IMR-90 (cell line): ENCODE data around the gene AKAP6. TPM values are rescaled to one million over a fixed set of nuclear protein-coding genes. Genes with fewer than 3 reads are reported as not detected.

Source experiments
- ATAC-seq: fragments of 200-7000 bp; cut with Tn5 transposase; 2 replicates; pipeline ENCODE4 v1.9.1; 2020; ENCODE audit warnings: low read depth, mild to moderate bottlenecking, moderate library complexity
- BruUV-seq: library from RNA; stranded (reverse); fragments of 400-500 nt; replicated peaks from 2 replicates; lab custom pipeline; 2021; lab: Mats Ljungman, UMichigan
- CTCF ChIA-PET: fragments of 300-600 bp; formaldehyde crosslinking; extraction: SDS; loops from one replicate; lab custom pipeline; 2021; ENCODE audit warnings: antibody characterized with exemption; lab: Yijun Ruan, JAX
- POLR2A ChIA-PET: fragments of 300-600 bp; sonication (Branson Sonifier 250); formaldehyde crosslinking; loops from one replicate; lab custom pipeline; 2022; ENCODE audit warnings: antibody characterized with exemption; ENCODE audit not compliant: unreplicated experiment; lab: Charles Lee
- DNase-seq: peaks from one replicate; pipeline ENCODE4 v3.0.0; 2013
- H2AFZ ChIP-seq: replicated peaks from 2 replicates; pipeline ENCODE3; 2013; ENCODE audit warnings: low read length, mild to moderate bottlenecking; ENCODE audit not compliant: poor library complexity
- H2AK5ac ChIP-seq: 2 replicates; pipeline ENCODE4 v1.6.1; 2013; ENCODE audit warnings: low read depth, low read length, inconsistent platforms
- H2AK9ac ChIP-seq: replicated peaks from 2 replicates; pipeline ENCODE3; 2013; ENCODE audit warnings: mild to moderate bottlenecking, low read depth, low read length, moderate library complexity; ENCODE audit not compliant: poor library complexity
- H2BK120ac ChIP-seq: 2 replicates; pipeline ENCODE4 v1.6.1; 2013; ENCODE audit warnings: low read depth, low read length, inconsistent platforms
- H2BK15ac ChIP-seq: 3 replicates; pipeline ENCODE4 v1.6.1; 2013; ENCODE audit warnings: low read depth, low read length, inconsistent platforms
- H2BK20ac ChIP-seq: 2 replicates; pipeline ENCODE4 v1.6.1; 2013; ENCODE audit warnings: low read depth, mild to moderate bottlenecking, inconsistent platforms, low read length, moderate library complexity
- H2BK5ac ChIP-seq: 2 replicates; pipeline ENCODE4 v1.6.1; 2013; ENCODE audit warnings: mild to moderate bottlenecking, low read depth, low read length, inconsistent platforms; ENCODE audit not compliant: poor library complexity, severe bottlenecking
- H3K14ac ChIP-seq: replicated peaks from 2 replicates; pipeline ENCODE4 v1.6.1; 2013; ENCODE audit warnings: low read depth, low read length, inconsistent platforms
- H3K18ac ChIP-seq: 2 replicates; pipeline ENCODE4 v1.6.1; 2013; ENCODE audit warnings: low read depth, low read length, control low read depth
- H3K23ac ChIP-seq: 2 replicates; pipeline ENCODE4 v1.6.1; 2013; ENCODE audit warnings: low read depth, low read length, inconsistent platforms
- H3K27ac ChIP-seq: 2 replicates; pipeline ENCODE4 v1.5.1; 2013; ENCODE audit warnings: mild to moderate bottlenecking, control low read depth, low read length; ENCODE audit not compliant: insufficient read depth
- H3K27me3 ChIP-seq: 2 replicates; pipeline ENCODE4 v1.6.1; 2013; ENCODE audit warnings: low read length; ENCODE audit not compliant: control insufficient read depth, insufficient read depth
- H3K36me3 ChIP-seq: 2 replicates; pipeline ENCODE4 v1.6.1; 2013; ENCODE audit warnings: low read length, mixed read lengths; ENCODE audit not compliant: control insufficient read depth, insufficient read depth
- H3K4ac ChIP-seq: 2 replicates; pipeline ENCODE4 v1.6.1; 2013; ENCODE audit warnings: low read depth, low read length, inconsistent platforms
- H3K4me1 ChIP-seq: 2 replicates; pipeline ENCODE4 v1.6.1; 2013; ENCODE audit warnings: low read length, mixed read lengths; ENCODE audit not compliant: control insufficient read depth, insufficient read depth
- H3K4me2 ChIP-seq: 2 replicates; pipeline ENCODE4 v1.6.1; 2013; ENCODE audit warnings: low read depth, mild to moderate bottlenecking, control low read depth, low read length, moderate library complexity
- H3K4me3 ChIP-seq: 2 replicates; pipeline ENCODE4 v1.5.1; 2013; ENCODE audit warnings: low read depth, mild to moderate bottlenecking, control low read depth, low read length, moderate library complexity; ENCODE audit not compliant: insufficient read depth
- H3K56ac ChIP-seq: 2 replicates; pipeline ENCODE4 v1.6.1; 2013; ENCODE audit warnings: low read length, inconsistent platforms; ENCODE audit not compliant: insufficient read depth; ENCODE audit errors: extremely low read depth
- H3K79me1 ChIP-seq, 2 experiments: 2 replicates each; pipeline ENCODE4 v1.6.1; 2013; ENCODE audit warnings: low read length in 2 of 2, inconsistent platforms in 1 of 2, low read depth in 1 of 2
- H3K9ac ChIP-seq: 2 replicates; pipeline ENCODE4 v1.6.1; 2013; ENCODE audit warnings: low read depth, low read length, control low read depth
- H3K9me1 ChIP-seq: 2 replicates; pipeline ENCODE4 v1.6.1; 2013; ENCODE audit warnings: low read length, inconsistent platforms; ENCODE audit not compliant: insufficient read depth
- H3K9me3 ChIP-seq: 2 replicates; pipeline ENCODE4 v1.6.1; 2013; ENCODE audit warnings: low read length; ENCODE audit not compliant: control insufficient read depth, insufficient read depth
- H4K20me1 ChIP-seq: 2 replicates; pipeline ENCODE4 v1.6.1; 2013; ENCODE audit warnings: low read length, inconsistent platforms; ENCODE audit not compliant: insufficient read depth
- H4K5ac ChIP-seq: 2 replicates; pipeline ENCODE4 v1.6.1; 2013; ENCODE audit warnings: mild to moderate bottlenecking, low read depth, low read length, control low read depth
- H4K8ac ChIP-seq, 2 experiments: 2 replicates each; pipeline ENCODE4 v1.6.1; 2013; ENCODE audit warnings: low read depth in 2 of 2, low read length in 2 of 2, control low read depth in 1 of 2, inconsistent platforms in 1 of 2
- H4K91ac ChIP-seq: 2 replicates; pipeline ENCODE4 v1.6.1; 2013; ENCODE audit warnings: low read depth, low read length, inconsistent platforms; ENCODE audit not compliant: insufficient read depth
- CEBPB ChIP-seq: IDR thresholded peaks from 2 replicates; pipeline ENCODE4 v1.6.1; 2012; ENCODE audit warnings: low read depth, low read length, improper control_type of control experiment
- CHD1 ChIP-seq: IDR thresholded peaks from 2 replicates; pipeline ENCODE4 v1.6.1; 2012; ENCODE audit warnings: low read depth, low read length, improper control_type of control experiment
- ELK1 ChIP-seq: fragments of 150-350 bp; IDR thresholded peaks from 2 replicates; pipeline ENCODE4 v1.6.1; 2016; ENCODE audit warnings: low read depth, mild to moderate bottlenecking, low read length, moderate library complexity, borderline replicate concordance
- FOS ChIP-seq: fragments of 150-350 bp; IDR thresholded peaks from 2 replicates; pipeline ENCODE4 v1.6.1; 2016; ENCODE audit warnings: low read depth, low read length
- MAFK ChIP-seq: IDR thresholded peaks from 2 replicates; pipeline ENCODE4 v1.6.1; 2012; ENCODE audit warnings: low read depth, low read length, improper control_type of control experiment
- MXI1 ChIP-seq: IDR thresholded peaks from 2 replicates; pipeline ENCODE4 v1.6.1; 2012; ENCODE audit warnings: low read depth, mild to moderate bottlenecking, low read length, moderate library complexity, borderline replicate concordance
- NFE2L2 ChIP-seq: fragments of 150-350 bp; IDR thresholded peaks from 2 replicates; pipeline ENCODE4 v1.6.1; 2016; ENCODE audit warnings: low read depth, mild to moderate bottlenecking, low read length
- POLR2A ChIP-seq: IDR thresholded peaks from 2 replicates; pipeline ENCODE4 v1.6.1; 2012; ENCODE audit warnings: mild to moderate bottlenecking, low read depth, low read length
- RCOR1 ChIP-seq: IDR thresholded peaks from 2 replicates; pipeline ENCODE4 v1.6.1; 2012; ENCODE audit warnings: mild to moderate bottlenecking, low read length, improper control_type of control experiment; ENCODE audit not compliant: insufficient replicate concordance
- RFX5 ChIP-seq: IDR thresholded peaks from 2 replicates; pipeline ENCODE4 v1.8.0; 2012; ENCODE audit warnings: low read depth, mild to moderate bottlenecking, low read length, moderate library complexity
- SMC3 ChIP-seq: fragments of 150-350 bp; IDR thresholded peaks from 2 replicates; pipeline ENCODE4 v1.6.1; 2016; ENCODE audit warnings: low read depth, mild to moderate bottlenecking, antibody characterized with exemption, low read length, moderate library complexity
- USF2 ChIP-seq: fragments of 150-350 bp; IDR thresholded peaks from 2 replicates; pipeline ENCODE4 v1.6.1; 2017; ENCODE audit warnings: mild to moderate bottlenecking, antibody characterized with exemption, low read length, low read depth
- WGBS, 2 experiments: methylation state at CpG; one replicate each; pipeline versions ENCODE4 v1.1.5 to v1.1.7; 2013; ENCODE audit warnings: missing lambda C conversion rate in 2 of 2; ENCODE audit not compliant: insufficient read length in 1 of 2; ENCODE audit errors: extremely low coverage in 2 of 2; 5-methylcytosine and 5-hydroxymethylcytosine counted together
- dilution Hi-C: fragments of 300-500 bp; cut with HindIII; formaldehyde crosslinking; loops from one replicate; pipeline ENCODE4 v1.14.3; 2018; ENCODE audit warnings: low sequenced_read_pairs; ENCODE audit not compliant: unreplicated experiment
- in situ Hi-C: fragments of 300-500 bp; cut with MboI; formaldehyde crosslinking; loops from 3 replicates; pipeline ENCODE4 v1.14.3; 2019; ENCODE audit warnings: low sequenced_read_pairs, inconsistent platforms, mixed read lengths
- intact Hi-C: fragments of 100-400 bp; cut with micrococcal nuclease; formaldehyde crosslinking; loops from 2 replicates; pipeline ENCODE4 v1.10.0; 2022
- polyA plus RNA-seq, 3 experiments: library from polyadenylated mRNA; depleted of rRNA; stranded (reverse); fragments of >200 nt; gene quantifications; 2 replicates each; pipeline ENCODE4 v1.2.3, GENCODE V29; 2012; ENCODE audit warnings: low replicate concordance in 1 of 3
- total RNA-seq: library from RNA; depleted of rRNA; stranded (reverse); fragments of >200 nt; gene quantifications from 2 replicates; pipeline ENCODE4 v1.2.3, GENCODE V29; 2012

Gene AKAP6
- total and polyA plus RNA-seq, 2 of the 4 experiments (the other 2 are of a cell fraction), result 0.22 to 1.6 TPM

- H2BK5ac ChIP-seq, result no peak overlapping the region
- H3K79me1 ChIP-seq, result no peaks in the 10 kb centered on the region
- TF ChIP-seq RCOR1 (no peak), CHD1 (no peak), SMC3 (no peak), RFX5 (no peak), ELK1 (no peak), NFE2L2 (no peak), USF2 (no peak), CEBPB (no peak), POLR2A (no peak), FOS (no peak), MXI1 (no peak), MAFK (no peak)
- H3K4me1 ChIP-seq, result peaks cover 9% of the 10 kb centered on the region
- no peak overlapping the region for H3K27ac ChIP-seq
- intact Hi-C loops, result loop anchor here (10.0 kb wide), 1 partner anchor 297 kb away; no protein-coding TSS in a partner anchor
- no peak overlapping the region for H2AK9ac ChIP-seq
- dilution Hi-C loops, result loop anchor here (25.0 kb wide), 1 partner anchor 1190 kb away; no protein-coding TSS in a partner anchor
- H2AFZ ChIP-seq, result no peak overlapping the region
- ChIA-PET CTCF (no interaction called here), POLR2A (no interaction called here)
- DNase-seq (no peak), ATAC-seq (no peak)
- no peak overlapping the region for H3K23ac ChIP-seq
- H3K36me3 ChIP-seq, result no peaks in the 10 kb centered on the region
- no TSS peak for BruUV-seq
- no CpG with 5 or more reads among the region's 2 CpGs for WGBS, 2 experiments
- no peaks in the 10 kb centered on the region for H3K9me3 ChIP-seq
- no peaks in the 10 kb centered on the region; the same call in 1 of the 2 replicates for H4K20me1 ChIP-seq
- no peak overlapping the region for H3K14ac ChIP-seq
- H3K4me2 ChIP-seq, result no peak overlapping the region
- no peak overlapping the region for H4K91ac ChIP-seq
- H2BK120ac ChIP-seq, result no peak overlapping the region
- H3K4me3 ChIP-seq, result no peak overlapping the region
- no peak overlapping the region for H4K5ac ChIP-seq
- H2BK20ac ChIP-seq, result no peak overlapping the region
- H3K4ac ChIP-seq, result no peak overlapping the region
- H4K8ac ChIP-seq, result no peak overlapping the region
- in situ Hi-C loops, result loop anchor here (25.0 kb wide), 1 partner anchor 840 kb away; no protein-coding TSS in a partner anchor
- H2BK15ac ChIP-seq, result no peak overlapping the region
- H3K9ac ChIP-seq, result no peak overlapping the region
- no peak overlapping the region for H3K56ac ChIP-seq
- no peak overlapping the region for H3K18ac ChIP-seq
- no peak overlapping the region for H2AK5ac ChIP-seq
- no peaks in the 10 kb centered on the region for H3K27me3 ChIP-seq
- peaks cover 12% of the 10 kb centered on the region for H3K9me1 ChIP-seq
Measured at GRCh38 chr14:32597771-32598170, 268.7 kb downstream of the AKAP6 start.
